Gastrocnemius medialis (tissue), 4 donors: ENCODE measurements around the gene MAPKAP1.

Experiments
- POLR2A ChIP-seq, 2 donors: fragments of 450-650 bp; IDR thresholded peaks; one replicate each; pipeline ENCODE4 v1.6.1; 2017; ENCODE audit warnings: antibody characterized with exemption in 2 of 2, mild to moderate bottlenecking in 2 of 2, moderate library complexity in 2 of 2
- TF ChIP-seq, protein P1 (sequence below), 5 experiments: fragments of 450-650 bp in 3 of 5; fragments of 200-600 bp in 2 of 5; sonication (generic) in 2 of 5; IDR thresholded peaks in 4 of 5; conservative IDR thresholded peaks in 1 of 5; 1 replicate in 4 of 5; 2 replicates in 1 of 5; pipeline ENCODE4 v1.5.1; 2016 to 2019; ENCODE audit warnings: antibody characterized with exemption in 5 of 5, mild to moderate bottlenecking in 3 of 5, moderate library complexity in 3 of 5

DNA sequence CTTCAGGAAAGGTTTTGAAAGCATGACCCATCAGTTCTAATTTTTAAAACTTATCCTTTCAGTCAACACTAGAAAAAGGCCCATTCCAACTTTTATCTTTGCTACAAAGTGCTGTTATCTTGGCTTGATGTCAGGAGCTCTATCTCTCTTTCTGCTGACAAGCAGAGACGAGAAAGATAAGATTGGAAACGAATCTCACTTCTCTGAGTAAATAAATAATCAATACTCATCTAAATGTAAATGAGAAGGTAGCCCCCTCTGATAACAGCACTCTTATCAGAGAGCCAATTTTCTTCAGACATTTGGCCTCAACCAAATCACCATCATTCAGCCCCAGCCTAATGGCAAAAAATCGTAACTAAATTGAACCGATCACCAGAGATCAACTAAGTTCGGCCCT, 191.7 kb downstream of the MAPKAP1 start:
- TF ChIP-seq, protein P1, sequence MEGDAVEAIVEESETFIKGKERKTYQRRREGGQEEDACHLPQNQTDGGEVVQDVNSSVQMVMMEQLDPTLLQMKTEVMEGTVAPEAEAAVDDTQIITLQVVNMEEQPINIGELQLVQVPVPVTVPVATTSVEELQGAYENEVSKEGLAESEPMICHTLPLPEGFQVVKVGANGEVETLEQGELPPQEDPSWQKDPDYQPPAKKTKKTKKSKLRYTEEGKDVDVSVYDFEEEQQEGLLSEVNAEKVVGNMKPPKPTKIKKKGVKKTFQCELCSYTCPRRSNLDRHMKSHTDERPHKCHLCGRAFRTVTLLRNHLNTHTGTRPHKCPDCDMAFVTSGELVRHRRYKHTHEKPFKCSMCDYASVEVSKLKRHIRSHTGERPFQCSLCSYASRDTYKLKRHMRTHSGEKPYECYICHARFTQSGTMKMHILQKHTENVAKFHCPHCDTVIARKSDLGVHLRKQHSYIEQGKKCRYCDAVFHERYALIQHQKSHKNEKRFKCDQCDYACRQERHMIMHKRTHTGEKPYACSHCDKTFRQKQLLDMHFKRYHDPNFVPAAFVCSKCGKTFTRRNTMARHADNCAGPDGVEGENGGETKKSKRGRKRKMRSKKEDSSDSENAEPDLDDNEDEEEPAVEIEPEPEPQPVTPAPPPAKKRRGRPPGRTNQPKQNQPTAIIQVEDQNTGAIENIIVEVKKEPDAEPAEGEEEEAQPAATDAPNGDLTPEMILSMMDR (IDR thresholded peaks at IDR 0.05 in 4 of 5, conservative IDR thresholded peaks at IDR 0.05 in 1 of 5) = no peak
- TF ChIP-seq POLR2A (IDR thresholded peaks at IDR 0.05) = no peak
